Measurements from ENCODE around the gene MKI67. TPM values are rescaled to one million over a fixed set of nuclear protein-coding genes. Genes with fewer than 3 reads are reported as not detected.

The MKI67 gene
- total RNA-seq, 1 donor from 2014 or later = 1.1 TPM

DNA sequence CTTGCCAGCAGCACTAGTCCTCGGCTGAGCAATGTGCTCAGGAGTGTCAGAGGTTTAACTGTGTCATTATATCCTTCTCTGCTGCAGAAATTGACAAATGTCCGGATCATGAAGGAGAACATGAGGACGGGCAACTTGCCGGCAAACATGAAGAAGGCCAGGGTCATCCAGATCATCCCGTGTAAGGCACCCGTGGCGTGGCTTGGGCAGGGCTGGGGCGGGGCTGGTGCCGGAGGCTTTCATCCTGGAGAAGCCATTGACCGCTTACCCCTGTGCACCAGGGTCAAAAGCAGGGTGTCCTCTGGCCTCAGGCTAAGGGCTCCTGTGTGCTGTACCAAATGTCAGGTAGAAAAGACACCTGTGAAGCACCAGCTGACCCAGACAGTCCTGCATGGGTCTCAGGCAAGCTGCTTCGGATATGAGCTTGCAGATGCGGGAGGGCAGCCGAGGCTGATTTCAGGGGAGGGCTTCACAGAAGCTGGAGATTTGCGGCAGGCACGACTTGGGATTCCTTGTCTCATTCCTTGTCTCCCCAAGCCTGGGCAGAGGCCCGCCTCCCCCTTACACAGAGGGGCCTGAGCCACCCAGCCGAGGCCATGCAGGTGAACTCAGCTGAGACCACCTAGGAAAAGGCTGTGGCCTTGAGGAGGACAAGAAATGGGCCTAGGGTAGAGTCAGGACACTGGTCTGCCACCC lies 55.4 kb downstream of the MKI67 start:
- intact Hi-C loops (cut with DNase I) = no loop called here
- no peak for DNase-seq (ENCODE audit: low spot score)

DNA sequence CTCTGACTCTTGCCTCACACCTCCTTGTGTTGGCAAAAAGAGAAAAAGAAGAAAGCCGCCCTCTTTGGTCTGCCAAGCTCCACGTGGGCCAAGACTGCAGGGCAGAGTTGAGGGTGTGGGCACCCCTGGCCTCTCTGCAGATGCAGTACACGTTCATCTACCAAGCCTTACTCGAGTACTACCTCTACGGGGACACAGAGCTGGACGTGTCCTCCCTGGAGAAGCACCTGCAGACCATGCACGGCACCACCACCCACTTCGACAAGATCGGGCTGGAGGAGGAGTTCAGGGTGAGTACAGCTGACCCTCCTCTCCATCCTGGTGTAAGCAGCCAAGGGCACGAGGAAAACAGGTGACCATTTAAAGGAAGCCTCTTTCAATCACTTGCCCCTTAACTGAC lies 56.1 kb downstream of the MKI67 start:
- intact Hi-C loops (cut with DNase I) = no loop called here
- no peak for DNase-seq (ENCODE audit: low spot score)

DNA sequence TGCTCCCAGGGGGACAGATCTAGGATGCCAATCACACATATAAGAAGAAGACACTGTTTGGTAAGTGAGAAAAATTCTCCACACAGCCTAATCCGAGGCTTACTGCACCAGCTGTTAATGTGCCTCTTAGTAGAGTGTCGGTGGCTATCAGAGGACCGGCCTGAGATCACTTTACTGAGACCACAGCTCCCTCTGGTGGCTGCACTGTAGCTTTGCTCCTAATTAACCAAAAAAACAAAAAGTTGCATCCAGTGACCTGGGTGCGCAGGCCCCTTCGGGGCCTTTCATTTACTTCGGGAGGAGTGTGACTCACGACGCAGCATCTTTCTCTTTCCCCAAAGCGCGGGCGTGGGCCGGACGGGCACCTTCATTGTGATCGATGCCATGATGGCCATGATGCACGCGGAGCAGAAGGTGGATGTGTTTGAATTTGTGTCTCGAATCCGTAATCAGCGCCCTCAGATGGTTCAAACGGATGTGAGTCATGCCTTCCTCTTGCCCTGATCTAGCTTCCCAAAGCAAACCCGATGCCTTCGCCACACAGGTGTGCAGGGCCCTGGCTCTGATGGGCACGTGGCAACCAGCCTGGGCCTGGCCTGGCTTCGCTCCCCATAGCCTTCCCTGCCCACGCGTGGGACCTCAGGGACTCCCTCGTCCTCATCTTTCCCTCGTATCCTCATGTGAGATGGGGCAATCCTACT lies 56.7 kb downstream of the MKI67 start:
- DNase-seq (ENCODE audit: low spot score) = no peak
- intact Hi-C loops (cut with DNase I) = loop anchor here (1.0 to 5.0 kb wide), 3 partner anchors 39 to 163 kb away; no protein-coding TSS in a partner anchor

DNA sequence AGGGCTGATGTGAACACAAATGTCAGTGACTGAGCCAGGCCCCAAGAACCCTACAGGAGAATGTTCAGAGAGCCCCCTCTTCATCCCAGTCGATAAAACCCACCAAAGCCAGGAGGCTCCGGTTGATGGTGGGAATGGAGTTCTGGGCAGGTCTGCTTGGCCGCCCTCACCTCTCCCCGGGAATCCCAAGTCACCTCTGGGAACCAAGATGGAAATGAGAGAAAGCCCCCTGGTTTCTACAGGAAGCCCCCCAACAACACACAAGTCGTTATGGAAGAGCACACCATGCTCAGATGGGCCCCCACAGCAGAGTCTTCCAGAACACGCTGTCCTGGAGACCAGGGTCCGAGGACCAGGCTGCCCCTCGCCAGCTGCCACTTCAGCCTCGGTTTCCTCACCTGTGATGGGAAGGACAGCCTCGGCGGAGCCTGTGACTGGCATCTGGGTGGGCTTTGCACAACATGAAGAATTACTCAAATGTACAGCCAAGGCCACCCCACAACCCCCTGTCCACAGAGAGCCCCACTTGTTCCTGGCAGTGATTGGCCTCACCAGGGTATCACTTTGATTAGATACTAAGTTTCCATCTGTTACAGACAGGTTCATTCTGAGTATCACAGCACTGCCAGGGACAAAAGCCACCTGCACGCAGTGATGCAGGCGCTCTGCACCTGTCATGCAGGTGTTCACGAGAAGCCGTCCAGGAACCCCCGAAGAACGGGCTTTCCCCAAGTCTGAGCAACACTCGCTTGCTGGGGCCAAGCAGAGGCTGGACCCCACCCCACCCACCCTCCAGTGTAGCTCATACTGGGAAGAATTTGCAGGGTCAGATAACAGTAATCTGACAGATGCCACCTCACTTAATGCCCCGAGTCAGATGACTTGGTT lies 57.6 kb downstream of the MKI67 start:
- no peak for DNase-seq (ENCODE audit: low spot score)
- intact Hi-C loops (cut with DNase I) = loop anchor here (1.0 to 5.0 kb wide), 3 partner anchors 38 to 162 kb away; no protein-coding TSS in a partner anchor

DNA sequence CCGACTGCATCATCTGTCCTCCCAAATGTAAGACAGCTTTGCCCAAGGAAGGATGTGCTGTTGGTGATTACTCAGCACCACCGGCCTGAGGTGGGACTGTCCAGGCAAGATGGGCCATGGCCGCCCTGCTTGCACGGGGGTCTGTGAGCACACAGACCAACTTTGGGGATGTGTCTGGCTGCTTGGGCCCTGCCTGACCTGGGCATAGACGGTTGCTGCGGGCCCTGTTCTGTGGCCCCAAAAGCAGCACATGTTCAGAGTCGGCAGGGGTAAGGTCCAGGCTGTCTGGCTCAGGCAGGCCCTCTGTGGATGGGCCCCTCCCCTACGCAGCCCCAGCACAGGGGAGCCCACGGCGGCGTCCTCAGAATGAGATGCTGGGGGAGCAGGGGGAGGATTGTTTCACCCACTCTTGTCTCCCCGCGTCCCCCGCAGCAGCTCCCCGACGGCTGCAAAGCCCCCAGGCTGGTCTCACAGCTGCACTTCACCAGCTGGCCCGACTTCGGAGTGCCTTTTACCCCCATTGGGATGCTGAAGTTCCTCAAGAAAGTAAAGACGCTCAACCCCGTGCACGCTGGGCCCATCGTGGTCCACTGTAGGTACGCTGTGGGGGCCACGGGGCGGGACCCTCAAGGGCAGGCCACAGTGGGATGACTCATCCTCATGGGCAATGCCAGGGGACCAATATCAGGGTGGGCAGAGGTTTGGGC lies 58.4 kb downstream of the MKI67 start:
- intact Hi-C loops (cut with DNase I) = loop anchor here (2.0 to 5.0 kb wide), 2 partner anchors 37 to 51 kb away; no protein-coding TSS in a partner anchor
- DNase-seq (ENCODE audit: low spot score) = no peak

DNA sequence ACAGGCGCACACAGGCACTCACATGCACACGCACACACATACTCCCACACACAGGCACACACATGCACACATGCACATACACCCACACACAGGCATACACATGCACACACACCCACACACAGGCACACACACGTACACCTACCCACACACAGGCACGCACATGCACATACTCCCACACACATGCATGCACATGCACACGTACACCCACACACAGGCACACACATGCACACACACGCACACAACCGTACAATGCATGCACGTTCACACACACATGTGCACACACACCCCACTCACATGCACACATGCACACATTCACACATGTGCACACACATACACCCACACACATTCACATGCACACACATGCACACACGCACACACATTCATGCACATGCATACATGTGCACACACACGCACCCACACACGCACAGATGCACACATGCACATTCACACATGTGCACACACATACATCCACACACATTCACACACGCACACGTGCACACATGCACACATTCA lies 59.3 kb downstream of the MKI67 start:
- no peak for DNase-seq (ENCODE audit: low spot score)
- intact Hi-C loops (cut with DNase I) = loop anchor here (5.0 kb wide), 1 partner anchor 50 kb away; no protein-coding TSS in a partner anchor

DNA sequence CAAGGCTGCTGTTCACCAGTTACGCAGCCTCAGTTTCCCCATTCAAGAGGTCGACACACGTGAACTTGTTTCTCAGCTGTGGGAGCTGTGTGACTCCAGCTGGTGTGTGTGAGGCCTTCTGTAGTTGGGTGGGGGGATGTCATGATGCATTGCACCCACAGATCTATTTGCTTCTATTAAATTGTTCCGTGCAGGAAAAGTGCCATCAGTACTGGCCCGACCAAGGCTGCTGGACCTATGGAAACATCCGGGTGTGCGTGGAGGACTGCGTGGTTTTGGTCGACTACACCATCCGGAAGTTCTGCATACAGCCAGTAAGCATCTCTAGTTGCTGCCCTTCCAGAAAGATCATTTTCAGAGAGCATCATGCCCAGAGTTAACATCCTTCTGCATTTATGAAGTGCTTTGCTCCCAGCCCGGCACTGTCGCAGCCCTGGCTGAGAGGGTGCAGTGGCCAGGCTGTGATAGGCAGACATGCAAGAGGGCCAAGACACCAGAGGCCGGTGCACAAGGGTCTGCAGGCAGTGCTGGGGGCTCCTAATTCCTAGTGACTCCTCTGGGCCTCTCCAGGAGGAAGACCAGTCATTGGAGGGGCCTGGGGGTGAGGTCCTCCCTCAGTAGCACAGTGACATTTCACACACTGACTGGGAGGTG lies 60.2 kb downstream of the MKI67 start:
- intact Hi-C loops (cut with DNase I) = loop anchor here (5.0 kb wide), 1 partner anchor 49 kb away; no protein-coding TSS in a partner anchor
- DNase-seq (ENCODE audit: low spot score) = no peak

DNA sequence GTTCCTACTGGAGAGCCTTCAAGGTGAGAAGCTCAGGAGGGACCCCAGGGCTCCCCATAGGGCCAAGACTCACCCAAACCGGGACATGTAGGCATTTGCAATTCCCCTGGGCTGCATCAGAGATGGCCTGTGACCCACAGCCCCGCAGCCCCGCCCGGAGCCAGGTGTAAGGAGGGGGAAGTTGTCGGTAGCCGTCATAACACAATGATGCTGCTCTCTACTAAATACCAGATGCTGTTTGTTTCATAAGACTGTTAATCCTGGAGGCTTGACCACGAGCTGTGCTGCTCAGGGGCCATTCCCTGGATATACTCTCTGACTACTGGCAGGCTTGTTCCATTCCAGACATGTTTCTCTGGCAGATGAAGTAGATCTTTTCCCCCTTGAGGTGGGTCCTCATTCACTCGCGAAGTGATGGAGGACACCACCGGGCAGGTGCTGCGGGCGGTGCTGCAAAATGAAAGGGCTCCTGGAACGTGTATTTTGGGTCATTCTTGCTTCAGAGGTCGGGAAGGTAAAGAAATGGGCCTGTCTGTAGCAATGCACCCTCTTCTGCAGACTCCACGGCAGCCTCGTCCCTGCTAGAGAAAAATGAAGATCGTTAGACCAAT lies 61.1 kb downstream of the MKI67 start:
- intact Hi-C loops (cut with DNase I) = loop anchor here (5.0 kb wide), 1 partner anchor 48 kb away; no protein-coding TSS in a partner anchor

DNA sequence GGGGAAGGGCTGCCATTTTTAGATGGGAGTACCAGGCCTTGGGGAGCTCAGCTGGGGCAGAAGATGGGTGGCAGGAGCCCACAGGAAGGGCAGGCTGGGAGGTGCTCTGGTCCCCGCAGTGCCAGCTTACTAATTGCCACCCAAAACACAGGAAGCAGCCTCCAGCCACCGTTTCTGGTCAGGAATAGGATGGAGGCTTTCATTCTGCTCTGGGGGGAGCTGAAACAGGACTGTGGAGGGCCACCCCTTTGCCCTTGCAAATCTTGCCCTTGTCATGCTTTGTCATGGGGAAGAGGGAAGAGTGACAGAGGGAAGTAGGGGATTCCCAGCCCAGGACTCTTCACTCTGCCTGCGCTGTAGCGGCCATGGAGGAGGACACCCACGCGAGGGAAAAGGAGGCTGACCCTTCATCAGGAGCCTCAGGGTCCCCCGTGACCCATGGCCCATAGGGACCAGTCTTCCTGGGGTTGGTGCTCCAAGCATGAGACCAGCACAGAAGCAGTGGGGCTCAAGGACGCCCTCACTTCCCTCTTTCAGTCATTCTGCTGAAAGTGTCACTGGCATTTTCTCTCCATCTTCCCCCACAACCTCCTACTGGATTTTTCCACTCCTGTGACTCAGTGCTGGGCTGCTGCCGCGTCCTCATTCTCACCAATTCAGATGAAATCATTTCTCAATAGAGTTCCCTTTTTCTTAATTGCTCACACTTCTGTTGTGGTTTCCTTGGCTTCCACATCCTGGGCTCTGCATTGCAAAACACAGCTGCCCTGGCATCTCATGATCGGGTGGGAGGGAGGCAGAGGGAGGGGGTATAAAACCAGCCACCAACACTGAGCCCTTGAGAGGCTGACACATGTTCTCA lies 61.9 kb downstream of the MKI67 start:
- intact Hi-C loops (cut with DNase I) = no loop called here
- peak; percentile 92 for DNase-seq (ENCODE audit: low spot score)

More for the DNA sequence above, 61.1 kb downstream of the MKI67 start:
- DNase-seq (ENCODE audit: low spot score) = peak; percentile 85

DNA sequence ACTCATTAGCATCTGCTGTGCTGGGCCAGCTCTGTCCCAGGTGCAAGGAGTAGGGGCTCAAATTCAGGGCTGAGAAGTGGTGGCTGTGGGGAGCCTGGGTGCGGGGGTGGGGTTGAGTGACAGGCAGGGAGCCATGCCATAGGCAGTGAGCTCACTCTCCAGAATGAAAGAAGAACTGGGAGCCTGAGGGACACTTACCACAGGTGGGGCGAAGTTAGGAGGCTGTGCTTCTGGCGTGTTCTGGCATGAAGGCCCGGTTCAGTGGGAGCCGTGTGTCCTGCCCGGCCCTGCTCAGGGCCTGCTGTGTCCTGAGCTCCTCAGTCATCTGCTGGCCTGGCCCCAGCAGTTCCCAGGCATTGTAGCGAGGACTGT lies 62.5 kb downstream of the MKI67 start:
- peak; percentile 76 for DNase-seq (ENCODE audit: low spot score)
- intact Hi-C loops (cut with DNase I) = no loop called here

DNA sequence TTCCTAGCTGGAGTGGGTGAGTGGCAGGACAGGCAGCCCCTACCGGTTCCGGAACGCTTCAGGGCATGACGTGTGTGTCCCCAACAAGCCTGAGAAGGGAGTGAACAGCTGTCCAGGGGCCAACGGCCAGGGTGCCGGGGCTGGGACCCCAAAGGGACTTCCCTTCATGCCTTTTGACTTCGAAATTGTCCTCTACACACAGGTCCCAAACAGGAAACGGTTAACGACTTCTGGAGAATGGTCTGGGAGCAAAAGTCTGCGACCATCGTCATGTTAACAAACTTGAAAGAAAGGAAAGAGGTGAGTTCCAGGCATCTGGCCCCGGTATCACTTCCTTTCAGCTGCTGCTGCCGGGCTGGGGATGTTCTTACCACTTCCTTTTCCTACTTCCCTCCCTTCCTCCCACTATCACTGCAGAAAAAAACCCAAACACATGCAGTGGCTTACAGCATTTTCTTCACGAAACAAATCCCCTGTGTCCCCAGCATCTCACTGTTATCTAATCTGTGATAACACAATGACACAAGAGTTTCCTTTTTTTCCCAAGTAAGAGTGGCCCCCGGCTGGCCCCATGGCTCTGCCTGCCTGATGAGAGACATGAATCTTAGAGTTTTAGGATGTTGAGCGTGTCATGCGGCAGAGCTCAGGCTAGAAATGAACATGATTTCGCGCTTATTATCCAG lies 63.2 kb downstream of the MKI67 start:
- intact Hi-C loops (cut with DNase I) = no loop called here
- DNase-seq (ENCODE audit: low spot score) = peak; percentile 83

DNA sequence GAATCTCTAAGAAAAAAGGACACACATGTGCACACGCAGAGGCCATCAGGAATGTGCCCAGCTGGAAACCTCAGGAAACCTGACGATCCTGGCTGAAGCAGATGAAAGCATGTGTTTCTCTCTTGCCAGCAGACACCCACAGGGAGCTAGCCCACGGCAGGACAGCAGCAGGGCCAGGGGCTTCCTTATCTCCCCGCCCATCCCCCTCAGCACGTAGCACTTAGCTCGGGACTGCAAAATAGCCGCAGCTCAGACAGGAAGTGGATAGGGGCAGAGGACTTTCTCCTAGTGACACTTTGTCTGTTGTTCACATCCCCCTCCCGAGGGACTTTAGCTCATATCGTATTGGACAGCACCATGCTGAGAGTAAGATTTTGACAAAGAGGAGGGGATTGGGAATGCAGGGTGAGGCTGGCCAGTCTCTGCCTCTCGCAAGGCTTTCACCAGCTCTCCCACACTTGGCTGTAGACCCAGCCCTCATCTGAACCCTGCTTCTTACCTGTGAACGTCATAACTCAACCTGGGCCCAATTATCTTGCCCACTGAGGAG lies 63.8 kb downstream of the MKI67 start:
- intact Hi-C loops (cut with DNase I) = no loop called here
- peak; percentile 79 for DNase-seq (ENCODE audit: low spot score)

DNA sequence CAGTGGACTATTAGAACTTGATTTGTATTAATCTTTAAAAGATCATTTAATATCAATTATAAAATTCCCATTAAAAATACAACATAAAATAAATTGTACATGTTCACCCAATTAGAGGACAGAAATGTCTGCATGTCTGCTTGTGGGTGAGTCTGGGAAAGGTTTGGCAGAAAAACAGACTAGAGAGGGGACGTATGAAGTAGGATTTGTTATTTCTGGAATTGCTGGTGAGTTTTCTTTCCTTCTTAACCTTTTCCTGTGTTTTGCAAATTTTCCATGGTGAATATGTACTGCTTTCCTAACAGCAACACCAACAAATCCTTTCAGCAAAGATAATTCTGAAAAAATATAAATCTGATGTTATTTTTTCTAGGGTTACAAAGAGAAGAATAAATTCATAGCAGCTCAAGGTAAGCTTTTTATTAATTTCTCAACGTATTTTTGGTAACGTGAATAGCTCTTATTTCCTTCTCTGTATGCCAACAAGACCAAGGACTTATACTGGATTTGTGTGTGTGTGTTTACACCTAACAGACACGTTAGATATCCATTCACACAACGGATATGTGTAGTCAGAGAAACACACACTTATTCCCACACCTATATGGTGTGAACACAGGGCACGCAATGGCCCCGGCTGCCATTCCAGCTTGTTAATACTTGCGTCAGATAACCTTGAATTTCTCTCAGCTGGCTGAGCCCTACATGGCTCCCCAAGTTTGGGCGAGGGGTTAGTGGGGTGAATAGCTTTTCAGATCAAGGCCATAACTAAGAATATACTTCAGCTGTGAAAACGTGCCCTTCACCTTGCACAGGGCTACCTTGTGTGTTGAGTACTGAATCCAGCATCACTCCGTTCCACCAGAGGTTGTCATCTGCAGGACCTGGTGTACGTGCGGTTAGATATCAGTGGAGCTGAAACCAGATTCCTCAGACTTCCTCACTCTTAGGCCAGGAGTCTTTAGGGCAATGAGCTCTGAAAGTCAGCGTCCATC lies 64.6 kb downstream of the MKI67 start:
- peak; percentile 57 for DNase-seq (ENCODE audit: low spot score)
- intact Hi-C loops (cut with DNase I) = no loop called here

DNA sequence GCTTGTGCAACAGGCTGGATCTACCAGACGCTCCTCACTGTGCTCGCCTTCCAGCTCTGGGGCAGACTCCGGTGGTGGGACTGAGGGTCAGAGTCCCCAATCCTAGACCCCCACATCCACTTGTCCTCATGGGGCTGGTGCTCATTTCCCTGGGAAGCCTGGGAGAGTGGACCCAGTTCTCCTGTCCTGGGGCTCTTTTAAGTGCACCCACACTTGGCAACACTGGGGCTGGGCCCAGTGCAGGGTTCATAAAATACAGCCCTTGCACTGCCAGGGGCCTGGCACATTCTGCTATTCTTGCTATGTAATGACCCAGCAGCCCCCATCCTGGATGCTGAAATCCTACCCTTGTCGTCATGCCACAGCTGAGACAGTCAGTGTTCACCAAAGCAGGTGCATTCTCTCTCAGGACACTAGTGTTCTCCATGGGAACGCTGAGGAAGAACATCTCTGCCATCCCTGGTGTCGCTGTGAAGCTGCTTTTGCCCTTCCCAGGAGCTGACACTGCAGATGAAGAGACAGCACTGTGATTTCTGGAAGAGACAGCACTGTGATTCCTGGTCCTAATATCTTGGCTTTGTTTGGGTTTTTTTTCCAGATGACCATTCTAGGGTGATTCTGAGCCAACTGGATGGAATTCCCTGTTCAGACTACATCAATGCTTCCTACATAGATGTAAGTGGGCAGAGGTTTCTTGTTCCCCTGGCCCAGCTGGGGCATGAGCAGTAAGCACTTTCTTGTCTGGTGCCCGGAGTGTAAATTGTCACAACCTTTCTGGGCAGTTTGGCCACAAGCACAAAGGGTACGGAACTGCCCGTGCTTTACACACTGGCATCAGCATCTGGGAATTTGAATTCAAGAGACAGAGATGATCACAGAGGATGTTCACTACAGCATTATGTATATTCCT lies 65.6 kb downstream of the MKI67 start:
- intact Hi-C loops (cut with DNase I) = no loop called here
- DNase-seq (ENCODE audit: low spot score) = peak; percentile 51
